Mesendoderm (in vitro differentiated cells): ENCODE results near the gene SURF2.
"Not testable (repeated sequence)": the region's sequence is repeated elsewhere in the genome, so short reads cannot be mapped to it uniquely, and the experiment has no call there.

Source experiments
- DNase-seq: peaks from one replicate; pipeline ENCODE4 v3.0.0; 2013
- H2AK5ac ChIP-seq: 2 replicates; pipeline ENCODE4 v1.6.1; 2013; ENCODE audit warnings: low read length, inconsistent platforms
- H2BK120ac ChIP-seq: 2 replicates; pipeline ENCODE4 v1.6.1; 2013; ENCODE audit warnings: low read depth, mild to moderate bottlenecking, low read length, moderate library complexity, mixed read lengths
- H2BK15ac ChIP-seq: replicated peaks from 2 replicates; pipeline ENCODE4 v1.6.1; 2013; ENCODE audit warnings: low read depth, mild to moderate bottlenecking, moderate library complexity
- H2BK5ac ChIP-seq: 2 replicates; pipeline ENCODE4 v1.6.1; 2013; ENCODE audit warnings: low read length, inconsistent platforms
- H3K18ac ChIP-seq: 2 replicates; pipeline ENCODE4 v1.6.1; 2013; ENCODE audit warnings: mild to moderate bottlenecking, low read length, mixed read lengths
- H3K23ac ChIP-seq: one replicate; pipeline ENCODE4 v1.6.1; 2013; ENCODE audit warnings: low read length
- H3K27ac ChIP-seq: 2 replicates; pipeline ENCODE4 v1.5.1; 2013; ENCODE audit warnings: low read depth, mild to moderate bottlenecking, inconsistent platforms, low read length, moderate library complexity
- H3K27me3 ChIP-seq: 2 replicates; pipeline ENCODE4 v1.6.1; 2013; ENCODE audit warnings: low read length, control low read depth, mild to moderate bottlenecking, inconsistent platforms; ENCODE audit not compliant: insufficient read depth, poor library complexity
- H3K36me3 ChIP-seq: 2 replicates; pipeline ENCODE4 v1.6.1; 2013; ENCODE audit warnings: low read length, inconsistent platforms; ENCODE audit not compliant: control insufficient read depth, insufficient read depth
- H3K4ac ChIP-seq: one replicate; pipeline ENCODE4 v1.6.1; 2013; ENCODE audit warnings: low read depth, mild to moderate bottlenecking, low read length, moderate library complexity
- H3K4me1 ChIP-seq: 2 replicates; pipeline ENCODE4 v1.6.1; 2013; ENCODE audit warnings: low read depth, low read length, inconsistent platforms; ENCODE audit not compliant: control insufficient read depth
- H3K4me2 ChIP-seq: 2 replicates; pipeline ENCODE4 v1.6.1; 2013; ENCODE audit warnings: low read length
- H3K4me3 ChIP-seq: 2 replicates; pipeline ENCODE4 v1.5.1; 2013; ENCODE audit warnings: mild to moderate bottlenecking, low read length
- H3K56ac ChIP-seq: one replicate; pipeline ENCODE4 v1.6.1; 2013; ENCODE audit warnings: low read length
- H3K79me1 ChIP-seq: 2 replicates; pipeline ENCODE4 v1.6.1; 2013; ENCODE audit warnings: low read length, inconsistent platforms
- H3K79me2 ChIP-seq: 2 replicates; pipeline ENCODE4 v1.6.1; 2013; ENCODE audit warnings: mild to moderate bottlenecking, low read length; ENCODE audit not compliant: control insufficient read depth, insufficient read depth
- H3K9ac ChIP-seq: 2 replicates; pipeline ENCODE4 v1.6.1; 2013; ENCODE audit warnings: low read length, inconsistent platforms
- H4K5ac ChIP-seq: one replicate; pipeline ENCODE4 v1.6.1; 2013; ENCODE audit warnings: low read length
- H4K8ac ChIP-seq: one replicate; pipeline ENCODE4 v1.6.1; 2013; ENCODE audit warnings: low read depth, mild to moderate bottlenecking, control low read depth, low read length, moderate library complexity
- WGBS: extraction: QIAGEN DNeasy Blood & Tissue Kit; methylation state at CpG from one replicate; pipeline ENCODE4 v1.1.7; 2013; ENCODE audit warnings: low lambda C conversion rate, missing lambda C conversion rate; ENCODE audit not compliant: insufficient coverage; ENCODE audit errors: extremely low coverage; 5-methylcytosine and 5-hydroxymethylcytosine counted together

Gene SURF2

DNA sequence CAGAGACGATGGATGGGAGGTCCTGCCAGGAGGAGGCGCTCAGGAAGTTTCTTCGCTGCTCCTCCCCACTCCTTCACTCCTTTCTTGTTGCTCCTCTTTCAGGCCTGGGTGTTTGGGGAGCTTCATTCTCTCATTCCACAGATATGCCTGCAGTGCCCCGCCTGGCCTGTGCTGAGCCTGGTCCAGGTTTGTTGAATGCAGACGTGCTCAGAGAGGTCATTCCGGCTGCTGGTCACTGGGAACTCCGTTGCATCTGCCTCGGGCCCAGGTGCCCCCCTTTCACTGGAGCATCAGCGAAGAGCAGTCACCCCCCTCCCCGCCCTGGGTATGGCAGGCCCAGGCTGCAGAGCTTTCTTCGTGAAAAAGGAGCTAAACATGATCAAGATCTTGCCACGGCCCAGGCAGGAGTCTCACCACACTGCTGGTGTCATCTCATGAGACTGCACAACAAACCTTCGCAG lies 35.9 kb upstream of the SURF2 start:
- H2BK120ac ChIP-seq, result no peak overlapping the region

DNA sequence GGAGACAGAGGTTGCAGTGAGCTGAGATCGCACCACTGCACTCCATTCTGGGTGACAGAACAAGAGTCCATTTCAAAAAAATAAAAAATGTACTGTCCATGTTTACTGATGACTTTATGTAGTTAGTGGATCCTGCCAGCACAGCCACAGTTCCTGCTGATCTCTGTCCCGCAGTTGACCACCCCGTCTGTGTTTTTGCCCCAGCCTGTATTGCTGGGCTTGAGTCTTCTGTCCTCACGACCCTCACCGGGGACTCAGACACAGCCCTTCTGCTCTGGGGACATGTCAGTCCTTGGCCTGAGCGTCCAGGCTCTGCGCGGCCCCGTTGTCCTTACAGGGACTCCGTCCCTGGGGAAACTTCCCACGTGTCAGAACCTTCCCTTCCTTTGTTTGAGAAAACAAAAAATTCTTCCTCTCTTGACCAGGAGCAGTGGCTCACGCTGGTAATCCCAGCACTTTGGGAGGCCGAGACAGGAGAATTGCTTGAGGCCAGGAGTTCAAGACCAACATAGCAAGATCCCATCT lies 34.9 kb upstream of the SURF2 start:
- WGBS, result no CpG with 5 or more reads among the region's 13 CpGs
- Histone ChIP-seq H2AK5ac (no peak overlapping the region), H2BK120ac (no peak overlapping the region), H3K9ac (no peak overlapping the region), H3K18ac (no peak overlapping the region), H3K4me3 (no peak overlapping the region), H3K27me3 (no peaks in the 10 kb centered on the region), H2BK15ac (no peak overlapping the region), H4K5ac (no peak overlapping the region), H3K23ac (no peak overlapping the region), H3K79me2 (no peaks in the 10 kb centered on the region), H3K4me1 (no peaks in the 10 kb centered on the region), H4K8ac (no peak overlapping the region), H3K27ac (no peak overlapping the region), H3K36me3 (no peaks in the 10 kb centered on the region), H3K56ac (no peak overlapping the region), H3K79me1 (no peaks in the 10 kb centered on the region), H2BK5ac (no peak overlapping the region), H3K4me2 (no peak overlapping the region), H3K4ac (no peak overlapping the region)
- no peak for DNase-seq

More for the DNA sequence above, 35.9 kb upstream of the SURF2 start:
- no peak overlapping the region for H3K23ac ChIP-seq
- no peaks in the 10 kb centered on the region for H3K27me3 ChIP-seq
- no peak overlapping the region for H3K9ac ChIP-seq
- H3K79me2 ChIP-seq, result no peaks in the 10 kb centered on the region
- no peak overlapping the region for H2BK15ac ChIP-seq
- H3K18ac ChIP-seq, result no peak overlapping the region
- H3K79me1 ChIP-seq, result no peaks in the 10 kb centered on the region
- H3K4me1 ChIP-seq, result no peaks in the 10 kb centered on the region
- H3K27ac ChIP-seq, result no peak overlapping the region
- no peak overlapping the region for H3K4ac ChIP-seq
- H3K36me3 ChIP-seq, result no peaks in the 10 kb centered on the region
- peak; percentile 44 for DNase-seq
- no peak overlapping the region for H4K5ac ChIP-seq
- no peak overlapping the region for H4K8ac ChIP-seq
- H3K56ac ChIP-seq, result no peak overlapping the region
- H2AK5ac ChIP-seq, result no peak overlapping the region
- H2BK5ac ChIP-seq, result no peak overlapping the region
- no CpG with 5 or more reads among the region's 13 CpGs for WGBS
- H3K4me2 ChIP-seq, result no peak overlapping the region
- H3K4me3 ChIP-seq, result no peak overlapping the region

DNA sequence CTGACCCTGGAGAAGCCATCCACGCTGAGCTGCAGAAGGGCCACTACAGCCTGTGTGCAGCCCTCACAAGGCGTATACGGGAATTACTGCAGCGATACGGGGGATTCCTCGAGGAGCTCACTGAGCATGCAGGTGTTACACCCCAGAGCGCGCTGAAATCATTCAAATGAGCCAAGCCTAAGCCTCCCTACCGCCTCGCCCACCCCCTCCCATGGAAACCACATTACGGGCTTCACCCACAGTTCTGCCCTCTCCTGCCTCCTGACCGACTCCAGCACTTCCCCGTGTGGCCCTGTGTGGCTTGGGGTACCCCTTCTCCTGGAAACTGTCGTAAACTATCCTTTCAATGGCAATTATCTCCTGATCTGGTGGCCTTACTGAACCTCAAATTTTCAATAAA lies 33.6 kb upstream of the SURF2 start:
- Histone ChIP-seq H3K79me1 (no peaks in the 10 kb centered on the region), H2BK15ac (no peak overlapping the region), H3K4me1 (no peaks in the 10 kb centered on the region), H3K36me3 (no peaks in the 10 kb centered on the region), H3K9ac (no peak overlapping the region), H4K5ac (no peak overlapping the region), H3K23ac (no peak overlapping the region), H2BK5ac (no peak overlapping the region), H3K27me3 (no peaks in the 10 kb centered on the region), H3K18ac (no peak overlapping the region), H4K8ac (no peak overlapping the region), H3K4me3 (no peak overlapping the region), H3K27ac (no peak overlapping the region), H2BK120ac (no peak overlapping the region), H2AK5ac (no peak overlapping the region), H3K4me2 (no peak overlapping the region), H3K79me2 (no peaks in the 10 kb centered on the region), H3K56ac (no peak overlapping the region), H3K4ac (no peak overlapping the region)
- no CpG with 5 or more reads among the region's 14 CpGs for WGBS
- no peak for DNase-seq

DNA sequence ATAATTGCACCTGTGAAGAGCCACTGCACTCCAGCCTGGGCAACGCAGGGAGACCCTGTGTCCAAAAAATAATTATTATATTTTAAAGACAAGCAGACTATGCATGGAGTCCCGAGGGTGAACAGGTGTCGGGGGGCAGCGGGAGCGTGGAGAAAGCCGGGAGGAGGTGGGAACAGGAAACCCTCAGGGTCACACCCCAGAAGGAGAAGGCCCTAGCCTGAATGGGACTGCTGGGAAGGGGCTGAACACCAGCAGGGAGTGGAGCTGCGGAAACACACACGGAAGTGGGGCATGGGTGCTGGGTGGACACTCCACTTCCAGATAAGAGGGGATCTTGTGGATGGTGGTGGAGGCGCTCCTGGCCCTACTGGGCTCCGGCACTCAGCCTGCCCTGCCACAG lies 33.1 kb upstream of the SURF2 start:
- Histone ChIP-seq H2BK5ac (no peak overlapping the region), H3K36me3 (no peaks in the 10 kb centered on the region), H3K56ac (no peak overlapping the region), H4K8ac (no peak overlapping the region), H3K4me2 (no peak overlapping the region), H3K18ac (no peak overlapping the region), H3K4me1 (no peaks in the 10 kb centered on the region), H3K79me2 (no peaks in the 10 kb centered on the region), H3K79me1 (no peaks in the 10 kb centered on the region), H4K5ac (no peak overlapping the region), H3K27ac (no peak overlapping the region), H2BK120ac (no peak overlapping the region), H3K4ac (no peak overlapping the region), H3K23ac (no peak overlapping the region), H2BK15ac (no peak overlapping the region), H3K4me3 (no peak overlapping the region), H3K27me3 (no peaks in the 10 kb centered on the region), H3K9ac (no peak overlapping the region), H2AK5ac (no peak overlapping the region)
- no CpG with 5 or more reads among the region's 10 CpGs for WGBS
- DNase-seq, result no peak

DNA sequence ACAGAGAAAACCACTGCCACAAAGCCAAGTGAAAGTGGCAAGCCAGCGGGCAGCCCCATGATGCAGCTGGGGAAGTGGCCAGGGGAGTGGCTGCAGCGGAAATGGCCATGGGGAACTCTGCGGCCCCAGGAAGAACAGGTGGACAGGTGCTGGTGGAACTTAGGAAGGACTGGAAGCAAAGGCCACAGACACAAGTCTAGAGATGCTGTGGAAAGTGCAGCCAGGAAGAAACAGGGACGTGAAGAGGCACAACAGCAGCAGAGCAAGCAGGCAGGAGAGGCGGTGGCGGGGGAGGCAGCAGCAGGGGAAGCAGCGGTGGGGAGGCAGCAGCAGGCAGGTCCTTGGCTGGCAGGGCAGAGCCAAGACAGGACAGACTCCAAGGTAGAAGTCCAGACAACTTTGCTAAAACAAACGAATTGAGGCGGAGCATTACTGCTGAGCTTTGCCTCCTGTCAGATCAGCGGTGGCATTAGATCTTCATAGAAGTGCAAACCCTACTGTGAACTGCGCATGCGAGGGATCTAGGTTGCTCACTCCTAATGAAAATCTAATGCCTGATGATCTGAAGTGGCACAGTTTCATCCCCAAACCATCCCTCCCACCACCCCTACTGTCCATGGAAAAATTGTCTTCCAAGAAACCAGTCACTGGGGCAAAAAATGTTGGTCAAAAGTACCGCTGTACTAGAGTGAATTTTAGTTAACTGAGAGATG lies 32.2 kb upstream of the SURF2 start:
- no peak overlapping the region for H2AK5ac ChIP-seq
- no peak overlapping the region for H3K4ac ChIP-seq
- no peaks in the 10 kb centered on the region for H3K36me3 ChIP-seq
- no peak overlapping the region for H3K56ac ChIP-seq
- no peaks in the 10 kb centered on the region for H3K27me3 ChIP-seq
- no peak overlapping the region for H4K8ac ChIP-seq
- DNase-seq, result no peak
- no peak overlapping the region for H3K23ac ChIP-seq
- H3K27ac ChIP-seq, result no peak overlapping the region
- no peak overlapping the region for H2BK5ac ChIP-seq
- no peaks in the 10 kb centered on the region for H3K4me1 ChIP-seq
- no peaks in the 10 kb centered on the region for H3K79me2 ChIP-seq
- no peak overlapping the region for H3K4me3 ChIP-seq
- WGBS, result no CpG with 5 or more reads among the region's 13 CpGs
- no peak overlapping the region for H3K9ac ChIP-seq
- H3K79me1 ChIP-seq, result no peaks in the 10 kb centered on the region
- H2BK15ac ChIP-seq, result no peak overlapping the region
- no peak overlapping the region for H3K4me2 ChIP-seq
- H3K18ac ChIP-seq, result no peak overlapping the region
- no peak overlapping the region for H4K5ac ChIP-seq
- H2BK120ac ChIP-seq, result no peak overlapping the region

DNA sequence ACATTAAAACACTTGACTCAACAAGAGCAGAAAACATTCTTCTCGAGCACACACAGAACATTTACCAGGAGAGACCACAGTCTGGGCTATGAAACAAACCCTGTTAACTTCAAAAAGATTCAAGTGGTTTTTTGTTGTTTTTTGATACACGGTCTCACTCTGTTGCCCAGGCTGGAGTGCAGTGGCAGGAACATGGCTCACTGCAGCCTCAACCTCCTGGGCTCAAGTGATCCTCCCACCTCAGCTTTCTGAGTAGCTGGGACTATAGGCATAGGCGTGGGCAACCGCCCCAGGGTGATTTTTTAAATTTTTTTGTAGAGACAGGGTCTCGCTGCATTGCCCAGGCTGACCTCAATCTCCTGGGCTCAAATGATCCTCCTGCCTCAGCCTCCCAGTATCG lies 29.3 kb upstream of the SURF2 start:
- H3K18ac ChIP-seq, H3K4ac ChIP-seq, H4K5ac ChIP-seq, H3K9ac ChIP-seq, H3K79me1 ChIP-seq, H2BK120ac ChIP-seq, H3K23ac ChIP-seq, H3K79me2 ChIP-seq, H2AK5ac ChIP-seq, H3K36me3 ChIP-seq, H3K27ac ChIP-seq, H3K4me3 ChIP-seq, H2BK15ac ChIP-seq, DNase-seq, H3K4me1 ChIP-seq, H2BK5ac ChIP-seq, H3K56ac ChIP-seq, H3K4me2 ChIP-seq, H4K8ac ChIP-seq, H3K27me3 ChIP-seq: not testable (repeated sequence)
- no CpG with 5 or more reads among the region's 6 CpGs for WGBS
